ENCODE measurements around the gene NTM.
"Not testable (repeated sequence)": the region's sequence is repeated elsewhere in the genome, so short reads cannot be mapped to it uniquely, and the experiment has no call there.

Gene NTM

DNA sequence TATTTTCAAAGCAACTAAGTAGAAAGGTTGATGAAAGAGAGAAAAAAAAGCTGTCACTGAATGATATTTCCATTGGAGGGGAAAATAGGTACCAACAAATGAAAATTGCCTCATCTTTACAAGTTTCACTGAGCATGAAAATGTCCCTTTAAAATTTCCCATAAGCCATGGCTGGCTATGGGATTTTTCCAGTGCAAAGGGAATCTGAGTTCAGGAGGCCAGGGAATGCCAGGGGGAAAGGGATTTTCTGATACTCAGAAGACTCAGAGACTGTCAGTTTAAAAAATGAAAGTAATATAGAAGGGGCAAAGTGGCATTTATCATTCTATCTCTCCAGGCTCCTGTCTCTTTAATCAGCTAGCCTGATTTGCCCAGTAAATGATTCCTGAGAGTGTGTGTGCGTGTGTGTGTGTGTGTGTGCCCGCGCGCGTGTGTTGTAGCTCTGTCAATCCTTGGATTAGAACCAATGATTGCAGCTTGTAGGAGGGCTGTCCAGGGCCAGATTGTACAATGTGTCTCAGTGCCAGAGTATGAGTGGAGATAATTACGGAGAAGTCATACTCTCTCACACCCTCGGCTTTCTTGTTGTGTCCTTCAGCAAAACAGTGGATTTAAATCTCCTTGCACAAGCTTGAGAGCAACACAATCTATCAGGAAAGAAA is at the start of gene NTM:
TSS of gene NTM (plus strand) at position 526 of the 662 bp plus-strand sequence.
- DNase-seq, result no peak

DNA sequence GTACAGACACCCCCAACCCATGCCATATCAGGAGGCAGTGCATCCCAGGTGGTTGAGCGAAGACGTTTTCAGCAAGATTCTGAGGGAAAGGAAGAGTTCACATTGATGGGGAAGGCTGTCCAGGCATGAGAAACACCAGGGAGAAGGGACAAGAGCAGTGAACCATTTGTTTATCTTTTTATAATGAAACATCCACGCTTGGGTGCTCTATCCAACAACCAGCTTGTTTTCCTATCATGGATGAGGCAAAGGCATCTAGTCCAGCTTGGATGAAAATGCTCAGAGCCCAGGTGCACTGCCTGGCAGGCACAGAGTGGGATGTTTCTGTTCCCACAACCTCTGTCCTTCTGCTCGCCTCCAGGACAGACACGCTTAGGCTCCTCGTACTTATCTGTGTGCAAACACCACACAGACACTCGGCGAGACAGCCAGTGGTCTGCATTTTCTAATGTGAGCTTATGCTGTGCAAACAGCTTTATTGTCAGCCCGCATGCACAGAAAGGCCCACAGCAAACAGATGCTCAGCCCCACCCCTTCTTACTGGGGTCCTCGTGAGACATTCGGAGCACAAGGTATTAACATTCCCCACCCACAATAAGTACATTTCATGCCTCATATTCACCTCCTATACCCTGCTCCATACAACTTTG is 45.4 kb upstream of the NTM start:
- DNase-seq, result no peak

GRCh38 chr11:131326829-131327228 is 43.6 kb upstream of the NTM start:
- no peak for DNase-seq

DNA sequence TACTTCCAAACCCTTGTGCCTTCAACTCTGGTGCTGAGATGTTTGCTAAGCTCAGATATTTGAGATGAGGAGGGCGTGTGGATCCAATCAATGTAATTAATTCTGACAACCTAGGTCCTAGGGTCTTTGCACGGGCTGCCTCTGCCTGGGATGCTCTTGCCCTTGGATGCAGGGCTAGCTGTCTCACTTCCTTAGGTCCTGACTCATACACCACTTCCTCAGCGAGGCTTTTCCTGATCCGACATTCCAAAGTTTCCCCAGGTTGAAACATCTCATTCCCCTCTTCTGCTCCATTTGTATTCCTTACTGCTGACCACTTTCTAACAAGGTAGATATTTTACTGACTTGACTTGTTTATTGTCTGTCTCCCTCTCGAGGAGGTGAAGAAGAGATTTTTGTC is 43.0 kb upstream of the NTM start:
- DNase-seq, result no peak

- DNase-seq, result no peak
Observed at GRCh38 chr11:131328843-131329242, 41.6 kb upstream of the NTM start.

GRCh38 chr11:131331010-131331409 is 39.4 kb upstream of the NTM start:
- no peak for DNase-seq

GRCh38 chr11:131331546-131331945 is 38.9 kb upstream of the NTM start:
- DNase-seq, result no peak

GRCh38 chr11:131334601-131335000 is 35.8 kb upstream of the NTM start:
- DNase-seq, result no peak

DNA sequence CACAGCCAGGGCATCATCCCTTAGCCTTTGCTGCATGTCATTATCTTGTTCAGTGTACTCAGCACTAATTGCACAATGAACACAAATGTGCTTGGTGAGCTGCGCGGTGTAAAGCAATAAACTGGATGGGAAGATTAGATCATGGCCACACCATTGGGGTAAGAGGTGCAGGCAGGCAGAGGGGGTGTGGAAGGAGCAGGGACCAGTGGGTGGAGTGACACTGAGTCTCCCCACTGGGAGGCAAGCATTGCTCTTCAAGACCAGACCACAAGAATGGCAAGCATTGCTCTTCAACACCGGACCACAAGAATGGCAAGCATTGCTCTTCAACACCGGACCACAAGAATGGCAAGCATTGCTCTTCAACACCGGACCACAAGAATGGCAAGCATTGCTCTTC is 28.5 kb upstream of the NTM start:
- DNase-seq, result not testable (repeated sequence)

GRCh38 chr11:131342442-131342841 is 28.0 kb upstream of the NTM start:
- DNase-seq, result not testable (repeated sequence)

- no peak for DNase-seq
Observed at GRCh38 chr11:131345406-131345805, 25.0 kb upstream of the NTM start.

DNA sequence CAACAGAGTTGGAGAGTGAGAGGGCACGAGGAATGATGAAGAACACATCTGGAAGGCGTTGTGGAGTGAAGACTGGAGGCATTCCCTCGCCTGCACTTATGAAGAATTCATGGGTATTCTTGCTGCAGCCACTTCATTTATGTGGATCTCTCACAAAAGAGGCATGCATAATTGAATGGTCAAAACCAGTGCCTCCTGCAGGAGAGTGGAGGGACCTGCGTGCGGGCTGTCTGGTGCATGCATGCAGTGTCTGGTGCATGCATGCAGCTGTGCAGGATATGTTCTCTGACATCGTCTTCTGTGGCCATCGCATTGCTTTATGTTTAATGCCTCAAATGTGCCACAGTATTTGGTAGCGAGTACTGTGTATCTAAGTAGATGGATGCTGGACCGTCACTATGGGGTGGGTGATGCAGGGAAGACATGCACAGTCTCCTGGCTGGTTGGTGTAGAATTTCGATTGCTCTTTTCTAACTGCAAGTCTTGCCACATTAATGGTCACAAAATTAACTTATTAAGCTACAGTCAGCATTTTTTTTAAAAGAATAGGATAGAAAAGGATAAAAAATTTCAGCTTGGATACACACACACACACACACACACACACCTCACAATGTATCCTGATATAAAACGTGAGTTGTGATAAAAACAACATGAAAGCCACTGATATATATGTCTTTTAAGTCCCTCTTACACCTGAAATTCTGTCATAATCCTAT is 20.9 kb upstream of the NTM start:
- DNase-seq, result no peak

GRCh38 chr11:131350872-131351271 is 19.5 kb upstream of the NTM start:
- DNase-seq, result no peak

- DNase-seq, result no peak
Observed at GRCh38 chr11:131351848-131352247, 18.6 kb upstream of the NTM start.

- no peak for DNase-seq
Observed at GRCh38 chr11:131353766-131354165, 16.6 kb upstream of the NTM start.

- DNase-seq, result no peak
Observed at GRCh38 chr11:131354251-131354701, 16.1 kb upstream of the NTM start.

DNA sequence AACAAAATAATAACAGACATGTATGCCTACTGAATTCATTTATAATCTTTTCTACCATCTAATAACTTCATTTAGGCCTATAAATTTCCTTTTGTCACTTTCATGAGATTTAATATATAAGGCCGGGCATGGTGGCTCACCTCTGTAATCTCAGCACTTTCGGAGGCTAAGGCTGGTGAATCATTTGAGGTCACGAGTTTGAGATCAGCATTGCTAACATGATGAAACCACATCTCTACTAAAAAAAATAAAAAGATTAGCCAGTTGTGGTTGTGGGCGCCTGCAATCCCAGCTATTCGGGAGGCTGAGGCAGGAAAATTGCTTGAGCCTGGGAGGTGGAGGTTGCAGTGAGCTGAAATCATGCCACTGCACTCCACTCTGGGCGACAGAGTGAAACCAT is 14.2 kb upstream of the NTM start:
- DNase-seq, result no peak

GRCh38 chr11:131365329-131365930 is 5.0 kb upstream of the NTM start:
- no peak for DNase-seq

GRCh38 chr11:131370901-131371790 is 731 bp downstream of the NTM start:
- DNase-seq, result no peak

DNA sequence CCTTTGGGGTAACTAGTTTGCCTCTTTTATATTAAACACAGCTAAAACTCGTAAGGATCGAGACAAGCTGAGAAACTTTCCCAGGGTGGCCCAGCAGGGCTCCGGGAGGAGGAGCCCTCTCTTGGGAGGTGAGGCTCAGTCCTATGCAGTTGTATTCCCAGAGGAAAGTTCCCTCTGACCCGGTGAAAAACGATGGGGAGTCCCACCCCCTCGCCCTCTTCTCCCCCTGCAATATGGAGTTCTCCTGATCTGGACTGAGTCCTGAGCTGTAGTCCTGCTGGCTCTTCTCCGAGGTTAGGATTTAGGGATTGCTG is 1.3 kb downstream of the NTM start:
- DNase-seq, result no peak

DNA sequence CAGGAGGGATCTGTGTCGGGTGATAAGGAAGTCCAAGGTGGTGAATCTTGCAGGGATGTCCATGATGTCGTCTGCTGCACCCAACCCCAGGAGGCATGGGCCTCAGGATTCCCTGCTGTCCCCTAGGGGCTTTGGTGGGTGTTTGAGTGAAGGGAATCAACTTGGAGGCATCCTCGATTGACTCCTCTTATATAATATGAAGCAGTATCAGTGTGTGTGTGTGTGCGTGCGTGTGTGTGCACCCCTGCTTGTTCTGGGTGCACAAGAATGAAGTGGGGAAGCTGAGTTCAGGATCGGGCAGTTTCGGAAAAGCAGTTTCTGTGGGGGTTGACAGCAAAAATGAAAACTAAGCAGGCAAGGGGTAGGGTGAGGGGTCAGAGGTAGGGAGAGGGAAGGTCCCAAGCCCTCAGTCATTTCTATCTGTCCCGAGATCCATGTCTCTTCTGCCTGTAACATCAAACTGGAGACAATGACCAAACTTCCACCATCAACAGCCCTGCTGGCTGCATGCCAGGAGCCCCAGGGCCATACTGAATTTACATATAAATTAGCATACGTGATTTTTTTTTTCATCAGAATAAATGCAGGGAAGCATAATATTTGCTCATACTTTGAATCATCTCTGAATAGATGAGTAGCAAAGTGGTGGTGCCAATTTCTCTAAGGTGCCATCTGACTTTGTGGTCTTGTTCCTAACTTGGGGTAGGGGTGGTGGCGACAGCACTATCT is 2.0 kb downstream of the NTM start:
- DNase-seq, result no peak

DNA sequence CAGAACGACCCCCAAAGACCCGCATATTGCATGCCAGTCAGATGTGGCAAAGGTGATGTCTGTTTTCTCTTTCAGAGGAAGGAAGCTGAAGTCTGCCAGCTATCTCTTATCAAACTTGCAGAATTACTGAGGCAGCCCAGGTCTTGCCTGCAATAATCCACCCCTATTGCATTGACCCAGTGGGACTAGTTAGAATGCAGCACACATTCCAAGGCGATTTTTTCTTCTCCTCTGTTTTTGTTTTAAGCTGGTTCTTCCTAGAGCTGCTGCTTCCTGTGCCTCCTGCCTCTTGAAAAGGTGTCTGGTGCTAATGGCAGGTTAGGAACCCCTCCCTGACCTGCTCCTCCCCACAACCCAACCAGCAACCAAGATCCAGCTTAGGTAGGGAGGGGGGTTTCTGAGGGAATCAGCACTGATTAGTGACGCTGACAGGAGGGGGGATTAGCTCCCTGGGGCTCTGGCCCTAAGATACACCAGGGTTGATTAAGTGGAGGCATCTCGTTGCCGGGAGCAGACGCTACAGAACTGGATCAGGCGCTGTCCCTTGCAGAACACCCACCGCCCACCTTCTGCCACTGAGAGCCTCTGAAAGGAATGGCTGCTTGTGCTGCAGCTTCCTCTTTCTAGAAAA is 2.8 kb downstream of the NTM start:
- no peak for DNase-seq

Measured in NCI-H1092 (cell line).